ENCODE measurements around the gene TAF15.

Gene TAF15

GRCh38 chr17:35808962-35809854 lies at the start of gene TAF15:
TAF15 (plus strand) TSS chr17:35809484; CDS start chr17:35809570, 86 bp downstream.
- peak; percentile 99 for DNase-seq

GRCh38 chr17:35760587-35760986 lies 48.7 kb upstream of the TAF15 start, which contains the start of gene C17orf50:
C17orf50 (plus strand) TSS chr17:35760887; CDS start chr17:35760942, 55 bp downstream.
- DNase-seq = no peak

DNA sequence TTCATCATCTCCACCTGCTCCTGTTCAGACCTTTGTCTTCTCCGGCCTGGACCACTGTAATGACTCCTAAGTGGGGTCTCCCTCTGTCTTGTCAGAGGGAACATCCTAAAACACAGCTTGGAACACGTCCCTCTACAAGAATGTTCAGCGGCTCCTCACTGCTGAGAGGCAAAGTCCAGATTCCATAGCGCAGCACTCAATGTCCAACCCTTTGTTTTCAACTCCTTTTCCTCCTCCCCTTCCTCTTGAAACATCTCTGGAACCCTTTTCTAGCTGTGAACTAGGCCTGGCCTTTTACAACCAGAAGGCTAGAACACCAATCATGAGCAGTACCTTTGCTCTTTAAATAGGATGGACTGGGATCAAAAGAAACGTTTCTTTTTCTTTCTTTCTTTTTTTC lies 47.7 kb upstream of the TAF15 start:
- DNase-seq = no peak

DNA sequence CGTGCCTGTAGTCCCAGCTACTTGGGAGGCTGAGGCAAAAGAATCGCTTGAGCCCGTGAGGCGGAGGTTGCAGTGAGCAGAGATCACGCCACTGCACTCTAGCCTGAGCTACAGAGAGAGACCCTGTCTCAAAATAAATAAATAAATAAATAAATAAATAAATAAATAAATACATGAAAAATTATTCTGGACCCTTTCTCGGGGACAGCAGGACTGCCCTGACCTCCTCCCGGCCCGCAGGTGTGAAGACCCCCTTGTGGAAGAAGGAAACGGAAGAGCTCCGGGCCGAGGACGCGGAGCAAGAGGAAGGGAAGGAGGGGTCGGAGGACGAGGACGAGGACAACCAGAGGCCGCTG lies 45.5 kb upstream of the TAF15 start:
- no peak for DNase-seq

DNA sequence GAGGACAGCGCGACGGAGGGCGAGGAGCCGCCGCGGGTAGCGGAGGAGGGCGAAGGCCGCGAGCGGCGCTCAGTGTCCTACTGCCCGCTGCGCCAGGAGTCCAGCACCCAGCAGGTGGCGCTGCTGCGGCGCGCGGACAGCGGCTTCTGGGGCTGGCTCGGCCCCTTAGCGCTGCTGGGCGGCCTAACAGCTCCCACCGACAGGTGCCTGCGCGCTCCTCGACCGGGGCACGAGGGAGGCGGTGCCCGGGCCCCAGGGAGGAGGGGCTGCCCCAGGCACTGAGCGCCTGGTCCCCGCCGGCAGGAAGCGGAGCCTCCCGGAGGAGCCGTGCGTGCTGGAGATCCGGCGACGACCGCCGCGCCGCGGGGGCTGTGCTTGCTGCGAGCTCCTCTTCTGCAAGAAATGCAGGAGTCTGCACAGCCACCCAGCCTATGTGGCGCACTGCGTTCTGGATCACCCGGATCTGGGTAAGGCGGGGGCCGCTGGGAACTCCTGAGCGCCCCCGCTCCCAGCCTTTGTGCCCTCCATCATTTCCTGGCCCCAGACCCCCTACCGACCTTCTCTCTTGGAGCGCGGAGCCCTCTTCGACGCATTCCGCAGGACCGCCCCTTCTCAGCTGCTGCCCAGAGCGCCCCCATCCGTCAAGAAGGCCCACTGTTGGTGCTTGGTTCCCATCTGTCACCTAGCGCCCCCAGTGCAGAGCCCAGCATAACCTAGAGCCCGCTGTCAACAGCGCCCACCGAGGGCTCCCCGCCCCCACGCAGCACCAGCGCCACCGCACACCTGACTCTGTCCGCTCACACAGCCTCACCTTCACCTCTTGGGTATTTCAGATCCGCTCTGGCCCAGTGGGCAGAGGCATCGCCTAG lies 44.9 kb upstream of the TAF15 start:
- DNase-seq = peak; percentile 96

DNA sequence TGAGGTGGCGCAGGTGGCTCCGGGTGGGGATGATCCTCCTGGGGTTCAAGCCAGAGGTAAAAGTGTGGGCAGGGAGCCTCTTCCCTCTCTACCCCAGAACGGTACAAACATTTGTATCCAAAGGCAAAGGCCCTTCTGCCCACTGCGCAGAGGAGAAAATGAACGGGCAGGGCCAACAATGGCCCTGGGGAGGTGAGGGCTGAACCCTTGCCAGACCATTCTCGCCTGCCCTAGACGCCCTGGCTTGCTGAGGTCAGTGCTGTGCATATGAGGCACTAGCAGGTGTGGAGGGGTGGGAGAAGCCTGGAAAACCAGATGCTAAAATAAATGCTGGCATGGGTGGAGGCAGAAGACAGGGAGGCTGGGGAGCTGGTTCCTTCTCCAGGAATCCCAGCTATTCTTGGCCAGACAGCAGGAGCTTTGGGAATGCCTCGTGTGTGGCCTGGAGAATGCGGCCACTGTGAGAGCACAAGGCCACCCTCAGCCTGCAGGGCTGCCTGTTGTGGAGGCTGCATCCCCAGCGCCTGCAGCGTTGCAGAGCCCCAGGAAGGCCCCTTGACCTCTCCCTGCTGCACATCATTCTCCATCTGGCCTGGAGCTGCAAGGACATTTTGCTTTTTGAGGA lies 44.1 kb upstream of the TAF15 start:
- DNase-seq = no peak

DNA sequence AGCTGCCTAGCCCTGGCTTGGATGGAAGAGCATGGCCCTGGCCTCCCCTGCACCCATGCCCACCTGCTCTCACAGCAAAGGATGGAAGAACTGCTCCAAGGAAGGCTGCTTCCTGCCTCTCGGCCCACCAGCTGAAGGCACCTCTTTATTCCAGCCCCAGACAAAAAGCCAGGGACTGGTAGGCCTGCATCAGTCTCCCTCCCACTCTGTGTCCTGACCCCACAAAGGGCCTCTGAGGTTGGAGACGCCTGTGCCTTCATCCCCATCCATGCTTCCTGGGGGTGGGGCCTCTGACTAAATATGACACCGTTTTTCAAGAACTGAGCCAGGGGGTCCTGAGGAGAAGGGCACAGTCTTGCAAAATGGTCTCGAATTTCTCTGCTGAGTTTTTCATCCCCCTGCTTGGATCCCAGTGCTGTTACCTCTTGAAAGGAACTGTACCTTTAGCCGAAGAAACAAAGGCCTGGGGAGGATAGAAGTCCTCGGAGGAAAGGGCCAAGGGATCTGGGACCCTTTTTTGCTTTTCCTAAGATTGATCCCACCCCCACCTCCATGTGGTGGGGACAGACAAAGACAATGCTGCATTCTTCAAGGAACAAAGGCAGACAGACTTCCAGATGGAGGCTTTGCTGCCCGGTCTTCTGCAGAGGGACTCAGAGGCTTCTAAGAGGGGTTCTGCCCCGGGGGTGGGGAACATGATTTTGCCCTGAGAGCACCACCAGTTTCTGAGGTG lies 43.4 kb upstream of the TAF15 start:
- no peak for DNase-seq

DNA sequence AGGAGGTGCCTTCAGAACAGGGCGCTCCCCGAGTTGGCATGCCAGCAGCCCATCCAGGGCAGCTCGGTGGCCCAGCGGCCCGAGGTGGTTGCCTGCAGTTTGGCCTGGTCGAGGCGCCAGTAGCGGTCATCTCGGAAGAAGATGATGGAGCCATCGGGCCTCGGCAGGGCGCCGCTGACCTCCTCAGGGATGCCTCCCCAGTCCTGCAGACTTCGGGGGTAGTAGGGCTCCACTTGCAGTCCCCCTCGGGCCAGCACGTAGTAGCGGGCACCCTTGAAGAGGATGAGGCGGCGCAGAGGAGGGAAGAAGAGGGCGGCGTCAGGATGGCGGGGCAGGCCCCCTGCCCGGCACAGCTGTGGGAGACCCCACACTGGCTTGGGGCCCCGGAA lies 42.8 kb upstream of the TAF15 start:
- no peak for DNase-seq

DNA sequence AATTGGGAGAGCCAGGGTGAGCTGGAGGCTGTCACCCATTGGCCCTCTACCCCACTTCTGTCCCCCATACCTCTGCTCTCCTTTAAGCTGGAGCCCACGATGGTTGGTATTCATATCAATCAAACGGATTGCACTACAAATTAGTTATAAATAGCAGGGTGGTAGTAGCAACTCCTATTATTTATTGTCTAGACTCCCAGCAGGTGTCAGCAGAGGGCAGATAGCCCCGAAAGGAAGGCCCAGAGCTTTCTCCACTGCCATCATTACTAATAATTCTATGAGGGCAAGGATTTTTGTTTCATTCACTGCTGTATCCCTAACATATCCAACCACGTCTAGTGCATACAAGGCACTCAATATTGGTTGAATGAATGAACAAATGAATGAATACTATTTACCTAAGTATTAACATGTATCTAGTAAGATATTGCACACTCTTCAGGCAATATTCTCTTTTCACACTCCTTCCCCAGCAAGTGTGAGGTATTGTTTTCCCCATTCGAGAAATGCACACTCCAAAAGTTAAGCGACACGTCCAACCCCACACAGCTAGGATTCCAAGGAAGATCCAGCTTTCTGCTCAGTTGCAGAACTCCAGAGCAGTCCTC lies 42.3 kb upstream of the TAF15 start:
- peak; percentile 57 for DNase-seq

DNA sequence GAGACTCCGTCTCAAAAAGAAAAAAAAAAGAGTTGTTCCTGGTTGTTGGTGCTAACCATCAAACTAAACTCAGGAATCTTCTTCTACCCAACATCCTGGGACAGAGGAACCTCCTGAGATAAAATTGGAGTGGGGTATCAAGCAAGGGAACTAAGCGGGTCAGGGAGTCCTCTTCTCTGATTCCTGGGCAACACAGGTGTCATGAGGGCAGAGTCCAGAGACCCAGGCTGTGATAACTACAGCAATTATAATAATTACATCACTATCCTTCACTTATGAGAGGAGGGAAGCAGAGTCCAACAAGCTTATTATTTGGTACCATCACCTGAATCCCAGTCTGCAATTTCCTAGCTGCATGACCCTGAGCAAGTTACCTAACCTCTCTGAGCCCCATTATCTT lies 40.5 kb upstream of the TAF15 start:
- DNase-seq = no peak

DNA sequence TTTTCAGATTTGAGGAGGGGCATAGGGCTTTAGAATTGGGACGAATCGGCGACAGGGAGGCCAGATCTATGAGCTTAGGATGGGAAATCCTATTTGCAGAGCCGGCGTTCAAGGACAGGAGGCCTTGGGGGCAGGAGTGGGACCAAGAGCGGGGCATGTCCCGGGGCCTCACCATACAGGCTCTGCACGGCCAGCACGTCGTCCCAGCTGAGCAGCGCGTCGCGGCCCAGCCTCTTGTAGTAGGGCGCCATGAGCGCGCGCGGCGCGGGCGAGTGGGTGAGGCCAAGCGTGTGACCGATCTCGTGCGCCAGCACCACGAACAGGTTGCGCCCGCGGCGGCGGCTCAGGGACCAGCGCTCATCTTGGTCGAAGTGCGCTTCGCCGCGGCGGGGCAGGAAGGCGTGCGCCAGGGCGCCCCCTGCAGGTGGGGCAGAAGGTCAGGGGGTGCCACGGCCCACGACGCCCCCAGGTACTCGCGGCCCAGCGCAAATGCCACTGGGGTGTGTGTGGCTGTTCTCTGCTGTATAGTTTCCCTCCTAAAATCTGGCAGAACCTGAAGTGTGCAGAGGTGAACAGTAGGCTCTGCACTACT lies 39.3 kb upstream of the TAF15 start:
- DNase-seq = no peak

- DNase-seq = no peak
Observed at GRCh38 chr17:35773129-35773528, 36.2 kb upstream of the TAF15 start.

DNA sequence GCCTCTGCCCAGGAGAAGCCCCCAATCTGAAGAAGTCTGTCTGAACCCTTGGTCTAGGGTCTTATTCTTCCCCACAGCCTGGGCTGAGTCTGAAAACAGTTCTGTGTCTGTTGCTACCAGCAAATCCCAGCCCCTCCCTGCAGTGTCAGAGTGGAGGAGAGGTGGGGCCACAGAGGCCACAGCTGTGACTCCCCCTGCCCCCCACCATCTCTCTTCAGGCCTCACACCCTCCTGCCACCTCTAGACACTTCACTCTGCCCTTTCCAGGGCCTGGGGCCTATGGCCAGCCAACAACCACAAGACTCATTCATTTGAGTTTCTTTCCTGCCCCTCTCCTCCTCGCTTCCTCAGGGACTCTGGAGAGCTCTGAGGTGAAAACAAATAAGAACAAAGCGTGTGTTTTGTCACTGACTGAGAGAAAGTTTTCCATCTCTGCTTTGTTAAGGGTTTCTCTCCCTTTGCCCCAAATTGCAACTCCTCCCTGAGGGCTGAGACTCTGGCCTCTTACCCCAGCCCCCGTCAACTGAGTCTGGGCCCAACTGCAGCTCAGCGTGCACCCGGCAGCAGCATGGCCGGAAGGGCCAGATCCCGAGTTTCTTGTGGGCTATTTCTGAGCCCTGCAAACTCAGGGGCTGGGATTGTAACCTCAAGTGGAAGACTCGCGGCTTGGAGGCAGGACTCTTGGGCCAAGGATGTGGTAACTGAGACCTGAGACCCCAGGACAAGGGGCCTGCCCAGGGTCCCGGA lies 35.4 kb upstream of the TAF15 start:
- no peak for DNase-seq

DNA sequence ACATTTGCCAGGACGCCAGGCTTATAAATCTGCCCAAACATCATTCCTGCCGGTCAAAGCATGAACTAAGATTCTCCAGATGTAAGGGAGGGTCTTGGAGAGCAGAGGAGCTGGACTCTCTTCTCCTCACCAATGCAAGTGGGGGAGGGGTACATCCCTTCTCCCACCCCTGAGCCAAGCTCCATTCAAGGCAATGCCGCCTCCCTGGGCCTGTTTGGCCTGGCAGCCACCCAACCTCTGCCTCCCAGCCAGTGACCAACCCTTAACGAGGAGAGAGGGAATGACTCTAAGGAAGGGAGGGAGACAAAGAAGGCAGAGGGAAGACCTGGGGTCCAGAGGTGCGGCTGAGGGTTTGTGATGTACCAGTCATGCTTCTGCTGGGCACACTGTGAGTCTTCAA lies 34.8 kb upstream of the TAF15 start:
- DNase-seq = no peak

DNA sequence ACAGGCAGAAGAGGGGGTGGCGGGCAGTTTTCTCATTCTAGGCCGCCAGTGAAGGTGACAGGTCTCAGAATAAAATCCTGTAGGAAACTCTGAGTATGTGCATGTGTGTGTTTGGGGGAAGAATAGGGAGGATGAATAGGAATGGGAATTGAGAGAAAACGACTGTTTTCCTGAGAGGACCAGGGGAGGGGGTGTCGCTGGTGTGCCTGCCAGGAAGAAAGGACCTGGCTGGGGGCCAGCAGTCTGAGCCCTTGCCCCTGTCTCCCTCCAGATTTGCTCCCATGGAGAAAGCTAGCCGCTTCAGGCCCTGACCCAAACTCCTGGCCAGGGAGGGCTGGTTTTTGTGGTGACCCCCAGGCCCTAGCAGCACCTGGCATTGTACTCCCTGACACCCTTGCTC lies 34.2 kb upstream of the TAF15 start:
- DNase-seq = no peak

DNA sequence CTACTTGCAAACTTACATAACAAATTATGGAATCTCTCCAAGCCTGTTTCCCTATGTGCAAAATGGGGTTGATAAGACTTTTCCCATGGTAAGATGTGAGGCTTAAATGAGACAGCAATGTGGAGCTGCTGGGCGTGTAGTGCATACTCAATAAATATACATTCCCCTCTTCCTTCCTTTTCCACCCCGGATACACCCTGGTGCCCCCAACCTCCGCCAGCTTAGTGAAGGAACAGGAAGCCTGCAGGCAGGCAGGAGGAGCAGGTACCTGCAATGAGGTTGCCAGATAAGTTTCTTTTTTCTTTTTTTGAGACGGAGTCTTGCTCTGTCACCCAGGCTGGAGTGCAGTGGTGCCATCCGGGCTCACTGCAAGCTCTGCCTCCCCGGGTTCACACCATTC lies 33.7 kb upstream of the TAF15 start:
- no peak for DNase-seq

DNA sequence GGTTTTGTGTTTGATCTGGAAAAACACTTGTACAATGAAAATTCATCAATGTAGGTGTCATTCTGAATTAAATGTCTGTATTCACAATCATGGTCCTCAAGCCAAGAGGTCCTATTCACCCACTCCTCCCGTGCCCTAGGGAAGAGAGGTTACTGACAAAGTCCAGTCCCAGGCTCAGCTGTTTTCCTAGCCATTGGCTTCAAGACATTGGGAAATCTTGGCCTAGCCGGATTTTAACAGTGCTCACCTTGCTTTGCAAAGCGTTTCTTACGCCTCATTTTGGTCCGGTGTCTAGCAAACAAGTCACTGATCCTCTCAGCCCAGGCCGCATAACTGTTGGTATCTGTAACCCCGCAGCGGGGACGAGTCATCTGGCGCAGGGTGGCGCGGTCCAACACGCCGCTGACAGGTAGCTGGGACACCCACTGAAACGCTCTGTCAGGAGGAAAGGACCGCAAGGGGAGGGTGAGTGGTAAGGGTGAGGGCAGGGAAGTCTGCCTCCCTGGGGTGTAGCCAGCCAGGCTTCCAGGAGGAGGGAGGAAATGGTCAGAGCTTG lies 30.6 kb upstream of the TAF15 start:
- no peak for DNase-seq

DNA sequence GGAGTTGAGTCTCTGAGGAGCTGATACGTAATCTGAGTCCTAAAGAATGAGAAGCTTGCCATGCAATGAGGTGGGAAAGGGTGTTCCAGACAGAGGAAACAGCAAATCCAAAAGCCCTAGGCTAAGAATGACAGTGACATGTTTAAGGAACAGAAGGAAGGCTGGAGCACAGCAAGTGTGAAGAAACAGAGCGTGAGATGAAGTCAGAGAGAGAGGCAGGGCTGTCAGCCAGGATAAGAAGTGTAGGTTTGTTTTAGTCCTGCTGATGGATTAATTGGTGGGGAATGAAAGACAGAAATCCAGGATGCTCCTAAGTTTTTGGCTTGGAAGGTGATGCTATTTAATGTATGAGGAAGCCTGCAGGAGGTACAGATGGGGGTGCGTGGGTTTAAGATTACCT lies 28.3 kb upstream of the TAF15 start:
- DNase-seq = no peak

DNA sequence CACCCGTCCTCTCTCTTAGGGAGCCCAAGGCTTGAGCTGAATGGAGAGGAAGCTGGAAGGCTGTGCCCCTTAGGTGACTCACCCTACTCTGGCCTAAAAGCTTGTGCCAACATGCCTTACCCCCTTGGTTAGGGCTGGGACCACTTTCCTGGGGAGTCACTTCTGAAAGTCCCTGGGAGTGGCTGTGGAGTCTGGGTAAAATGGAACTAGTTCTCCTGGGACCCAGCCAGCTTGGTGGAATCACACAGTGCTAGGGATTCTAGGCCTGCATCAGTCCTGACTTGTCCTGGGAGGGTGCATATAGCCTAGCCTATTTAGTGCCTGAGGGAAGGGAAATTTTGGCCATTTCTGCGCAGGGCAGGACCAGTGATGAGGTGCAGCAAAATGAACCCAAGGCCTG lies 24.4 kb upstream of the TAF15 start:
- no peak for DNase-seq

DNA sequence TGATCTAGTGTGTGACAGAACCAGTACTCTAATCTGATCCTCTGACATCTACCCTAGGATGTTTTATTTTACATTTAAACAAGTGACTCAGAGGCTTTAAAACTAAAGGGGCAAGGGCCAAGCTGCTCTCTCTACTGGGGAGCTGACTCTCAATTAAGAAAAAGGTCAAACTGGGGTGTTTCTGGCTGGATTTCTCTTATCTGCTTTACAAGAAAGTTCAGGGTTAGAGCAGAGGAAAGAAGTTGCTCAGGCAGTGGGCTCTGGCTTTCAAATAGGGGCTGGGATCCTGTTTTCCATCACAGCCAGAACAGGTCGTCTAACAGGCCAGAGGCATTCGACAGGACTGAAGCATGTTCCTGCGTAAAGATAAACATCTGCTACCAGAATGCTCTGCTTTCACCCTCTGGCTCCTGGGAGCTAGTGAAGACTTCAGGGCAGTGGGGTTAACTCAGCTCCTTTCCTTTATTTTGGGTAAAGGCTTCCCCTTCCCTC lies 22.3 kb upstream of the TAF15 start:
- peak; percentile 8 for DNase-seq

Data from OCI-M1 (cell line).